Astrocyte (in vitro differentiated cells and primary cell): ENCODE data around the gene RAD51B.

Experiments used
- CTCF ChIP-seq: IDR thresholded peaks from 2 replicates; pipeline ENCODE4 v1.5.1; 2011; ENCODE audit warnings: low read depth, mild to moderate bottlenecking, inconsistent platforms, low read length, moderate library complexity; ENCODE audit not compliant: insufficient read depth
- EZH2 ChIP-seq: IDR thresholded peaks from 2 replicates; pipeline ENCODE4 v1.6.1; 2012; ENCODE audit warnings: mild to moderate bottlenecking, low read length, inconsistent platforms; ENCODE audit not compliant: insufficient read depth

GRCh38 chr14:68249661-68250451 is 430.3 kb downstream of the RAD51B start:
- TF ChIP-seq CTCF (no peak), EZH2 (no peak)
